Stimulated activated naive CD8-positive, alpha-beta T cell treated with anti-CD3 and anti-CD28 coated beads, Interleukin-15, Interleukin-2, amounts not matched to agents 100 U/mL and 50 U/mL, for 24 hours (primary cell): ENCODE measurements around the gene NEUROD2.

Experiments used
- ATAC-seq: fragments of 150-1000 bp; cut with Tn5 transposase; one replicate; pipeline ENCODE4 v1.10.0; 2021
- DNase-seq: peaks from one replicate; pipeline ENCODE4 v3.0.0; 2021

The NEUROD2 gene

GRCh38 chr17:39607851-39608130 lies at the start of gene NEUROD2:
Gene NEUROD2 (minus strand): TSS chr17:39607920. CDS start chr17:39606599, 1,321 bp downstream.
- ATAC-seq (no peak), DNase-seq (no peak)

GRCh38 chr17:39655105-39655504 lies 47.4 kb upstream of the NEUROD2 start:
- no peak for ATAC-seq
- DNase-seq = no peak

- ATAC-seq (peak; percentile 56), DNase-seq (peak; percentile 90)
These were observed 46.1 kb upstream of the NEUROD2 start for GRCh38 chr17:39653662-39654331.

DNA sequence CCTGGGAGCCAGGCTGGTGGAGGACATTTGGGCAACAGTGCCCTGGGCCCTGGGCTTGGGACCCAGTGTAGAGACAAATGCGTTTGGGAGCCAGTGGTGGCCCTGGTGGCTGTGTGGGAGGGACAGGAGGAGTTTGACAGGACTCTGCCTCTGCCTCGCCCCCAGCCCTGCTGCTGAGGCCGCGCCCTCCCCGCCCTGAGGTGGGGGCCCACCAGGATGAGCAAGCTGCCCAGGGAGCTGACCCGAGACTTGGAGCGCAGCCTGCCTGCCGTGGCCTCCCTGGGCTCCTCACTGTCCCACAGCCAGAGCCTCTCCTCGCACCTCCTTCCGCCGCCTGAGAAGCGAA lies 45.6 kb upstream of the NEUROD2 start:
- DNase-seq = no peak
- ATAC-seq = no peak

GRCh38 chr17:39652587-39653315 lies 45.0 kb upstream of the NEUROD2 start:
- DNase-seq (no peak), ATAC-seq (peak; percentile 11)

DNA sequence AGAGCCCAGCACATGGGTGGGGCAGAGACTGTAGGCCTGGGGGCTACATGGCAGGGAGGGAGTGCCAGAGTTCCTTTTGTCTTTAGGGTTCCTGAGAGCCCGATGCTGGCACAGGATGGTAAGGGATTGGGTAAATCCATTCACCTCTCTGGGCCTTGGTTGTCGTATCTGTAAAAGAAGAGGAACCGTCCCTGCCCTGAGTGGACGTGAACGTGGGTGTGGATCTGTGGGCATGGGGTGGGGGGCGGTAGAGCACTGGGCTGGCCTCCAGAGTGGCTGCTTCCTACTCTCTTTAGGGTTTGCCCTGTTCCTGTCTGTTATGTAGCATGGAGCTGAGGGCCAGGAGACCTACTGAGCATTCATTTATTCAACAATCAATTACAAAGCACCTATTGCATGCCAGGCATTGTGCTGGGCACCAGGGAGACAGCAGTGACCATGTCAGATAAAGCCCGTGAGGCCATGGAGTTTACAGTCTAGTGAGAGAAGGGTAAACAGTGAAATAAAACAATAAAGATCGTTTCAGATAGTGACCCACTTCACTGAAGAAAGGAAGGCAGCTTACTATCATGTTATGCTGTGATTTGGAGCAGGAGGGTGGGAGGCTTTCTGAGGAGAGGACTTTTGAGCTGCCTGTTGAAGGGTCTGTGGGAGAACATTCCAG lies 44.3 kb upstream of the NEUROD2 start:
- DNase-seq (no peak), ATAC-seq (no peak)

- DNase-seq = no peak
- no peak for ATAC-seq
These were observed 42.4 kb upstream of the NEUROD2 start for GRCh38 chr17:39650121-39650579.

DNA sequence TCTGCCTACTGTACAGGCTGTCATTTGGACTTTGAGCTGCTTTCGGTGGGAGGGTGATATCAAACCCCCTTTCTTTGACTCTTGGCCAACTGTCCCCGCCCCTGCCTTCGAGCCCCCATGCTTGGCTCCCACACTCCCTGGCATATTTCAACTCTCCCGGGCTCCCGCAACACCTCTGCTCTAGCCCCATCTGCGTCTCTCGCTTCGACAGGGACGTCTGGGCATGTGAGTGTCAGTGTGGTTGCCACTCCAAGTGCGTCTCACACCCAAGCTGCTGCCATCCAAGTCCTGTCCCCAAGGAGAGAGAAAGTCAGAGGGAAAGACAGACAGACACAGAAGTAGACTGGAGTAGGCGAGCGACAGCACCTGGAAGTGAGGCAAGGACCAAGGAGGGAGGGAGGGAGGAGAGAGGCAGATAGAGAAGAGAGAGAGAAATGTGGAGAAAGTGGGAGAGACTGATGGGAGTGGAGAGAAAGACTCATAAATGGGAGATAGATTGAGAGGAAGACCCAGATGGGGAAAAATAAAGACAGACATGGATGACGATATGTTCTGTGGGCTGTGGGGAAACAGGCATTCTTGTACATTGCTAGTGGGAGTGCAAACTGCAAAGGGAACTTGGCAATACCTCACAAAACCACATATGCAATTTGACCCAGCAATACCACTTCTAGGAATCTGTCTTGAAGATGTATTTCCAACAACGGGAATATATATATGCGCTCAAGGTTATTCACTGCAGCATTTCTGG lies 41.1 kb upstream of the NEUROD2 start:
- no peak for ATAC-seq
- no peak for DNase-seq

- ATAC-seq (no peak), DNase-seq (no peak)
These were observed 39.5 kb upstream of the NEUROD2 start for GRCh38 chr17:39647256-39647655.

- DNase-seq (no peak), ATAC-seq (no peak)
These were observed 35.6 kb upstream of the NEUROD2 start for GRCh38 chr17:39643271-39643670.

DNA sequence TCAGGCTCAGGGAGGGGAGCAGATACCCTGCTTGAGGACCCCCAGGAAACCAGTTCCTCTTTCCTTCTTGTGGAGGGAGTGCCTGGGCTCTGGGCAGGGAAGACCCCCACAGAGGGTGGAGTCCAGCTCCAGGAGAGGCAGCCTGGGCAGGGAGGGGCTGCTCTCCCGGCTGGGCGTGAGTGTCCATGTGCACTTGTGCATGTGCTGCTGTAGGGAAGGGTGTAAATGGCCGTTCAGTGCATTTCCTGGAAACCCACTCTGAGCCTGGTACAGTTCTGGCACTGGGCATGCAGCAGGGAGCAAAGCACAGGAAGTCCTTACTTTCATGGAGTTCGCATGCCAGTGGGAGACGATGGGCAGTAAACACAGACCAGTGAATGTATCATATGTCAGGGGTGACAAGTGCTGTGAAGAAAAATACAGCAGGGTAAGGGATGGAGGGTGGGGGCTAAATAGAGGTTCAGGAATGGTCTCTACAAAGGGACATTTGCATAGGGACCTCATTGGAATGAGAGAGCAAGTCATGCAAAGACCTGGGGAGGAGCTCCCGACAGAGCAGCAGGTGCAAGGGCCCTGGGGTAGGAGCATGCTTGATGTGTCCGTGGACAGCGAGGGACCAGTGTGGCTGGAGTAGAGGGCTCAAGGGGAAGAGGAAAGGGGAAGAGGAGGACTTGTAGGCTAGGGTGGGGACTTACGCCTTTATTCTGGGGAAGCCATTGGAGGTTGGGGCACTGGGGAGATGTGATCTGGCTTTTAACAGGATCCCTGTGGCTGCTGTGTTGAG lies 34.8 kb upstream of the NEUROD2 start:
- ATAC-seq (no peak), DNase-seq (no peak)

DNA sequence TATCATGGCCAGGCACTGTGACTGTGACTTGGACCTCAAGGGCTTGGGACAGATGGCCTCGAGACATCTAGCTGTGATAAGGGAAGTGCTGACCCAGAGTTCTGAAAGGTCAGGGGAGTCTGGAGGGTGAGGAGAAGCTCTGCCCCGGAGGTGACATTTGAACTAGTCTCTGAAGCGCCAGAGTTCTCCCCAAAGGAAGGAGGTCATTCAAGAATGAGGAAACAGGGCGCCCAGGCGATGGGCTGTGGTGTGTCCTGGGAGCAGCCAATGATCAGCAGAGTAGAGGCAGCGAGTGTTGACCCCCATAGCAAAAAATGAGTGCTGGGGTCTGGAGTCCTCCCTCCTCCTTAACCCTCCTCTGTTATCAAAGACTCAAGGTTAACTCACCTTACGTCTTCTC lies 34.2 kb upstream of the NEUROD2 start:
- no peak for ATAC-seq
- no peak for DNase-seq

DNA sequence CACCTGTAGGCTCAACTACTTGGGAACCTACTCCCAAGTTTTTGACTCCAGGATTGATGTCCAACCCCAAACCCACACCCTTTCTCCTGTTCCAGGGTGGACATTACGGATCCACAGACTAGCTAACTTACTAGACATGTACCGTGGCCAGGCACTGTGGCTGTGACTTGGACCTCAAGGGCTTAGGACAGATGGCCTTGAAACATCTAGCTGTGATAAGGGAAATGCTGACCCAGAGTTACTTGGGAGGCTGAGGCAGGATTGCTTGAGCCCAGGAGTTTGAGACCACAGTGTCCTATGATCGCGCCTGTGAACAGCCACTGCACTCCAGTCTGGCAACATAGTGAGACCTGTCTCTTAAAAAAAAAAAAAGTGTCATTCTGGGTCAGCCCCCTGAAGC lies 33.4 kb upstream of the NEUROD2 start:
- DNase-seq = no peak
- ATAC-seq = no peak

- no peak for ATAC-seq
- DNase-seq = no peak
These were observed 32.9 kb upstream of the NEUROD2 start for GRCh38 chr17:39640591-39641031.

- DNase-seq (no peak), ATAC-seq (no peak)
These were observed 32.1 kb upstream of the NEUROD2 start for GRCh38 chr17:39639566-39640458.

DNA sequence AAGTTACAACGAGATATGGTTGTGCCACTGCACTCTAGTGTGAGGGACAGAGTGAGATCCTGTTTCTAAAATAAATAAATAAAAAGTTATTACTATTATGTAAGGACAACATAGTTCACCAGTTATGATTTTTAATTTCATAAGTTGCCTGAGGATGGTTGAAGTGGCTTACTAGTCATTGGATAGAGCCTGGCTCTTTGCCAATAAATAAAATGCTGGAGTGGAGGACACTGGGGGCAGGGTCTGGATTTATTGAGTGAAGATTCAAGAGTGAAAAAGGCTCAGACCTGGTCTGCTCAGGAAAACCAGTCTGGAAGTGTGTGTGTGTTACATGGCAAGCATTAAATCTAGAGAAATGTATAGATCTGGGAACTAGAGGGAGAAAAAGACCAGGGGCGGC lies 31.3 kb upstream of the NEUROD2 start:
- ATAC-seq (no peak), DNase-seq (no peak)

DNA sequence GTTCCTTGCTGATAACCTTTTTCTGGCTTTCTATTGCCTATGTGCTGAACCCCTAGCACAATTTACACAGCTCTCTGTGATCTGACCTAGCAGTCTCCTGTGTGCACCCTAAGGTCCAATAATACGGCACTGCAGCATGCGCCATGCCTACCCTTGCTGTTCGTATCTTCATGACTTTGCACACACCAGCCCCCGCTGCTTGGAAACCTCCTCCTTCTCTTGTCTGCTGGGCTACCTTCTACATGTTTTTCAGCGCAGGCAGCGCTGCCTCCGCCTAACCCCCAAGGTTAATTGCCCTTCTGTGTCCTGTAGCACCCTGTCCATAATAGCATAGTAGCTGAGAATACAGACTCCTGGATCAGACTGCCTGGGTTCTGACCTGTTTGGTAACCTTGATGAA lies 30.6 kb upstream of the NEUROD2 start:
- no peak for DNase-seq
- ATAC-seq = no peak

- ATAC-seq = peak; percentile 94
These were observed 29.4 kb upstream of the NEUROD2 start, which contains the start of gene STARD3 for GRCh38 chr17:39636927-39637736. Gene STARD3 (plus strand): TSS chr17:39637144. CDS start chr17:39653532, 16,388 bp downstream.

GRCh38 chr17:39636587-39636926 lies 28.8 kb upstream of the NEUROD2 start:
- peak; percentile 1 for ATAC-seq
- no peak for DNase-seq

More at GRCh38 chr17:39636927-39637736, 29.4 kb upstream of the NEUROD2 start, which contains the start of gene STARD3:
- DNase-seq = peak; percentile 96

- ATAC-seq (no peak), DNase-seq (no peak)
These were observed 28.0 kb upstream of the NEUROD2 start for GRCh38 chr17:39635614-39636176.
